DLD1 (cell line): Measurements from ENCODE around the gene MBP.

Experiments used
- in situ Hi-C: cut with HindIII; loops from 2 replicates; pipeline ENCODE4 v1.10.0; 2017; ENCODE audit warnings: low sequenced_read_pairs

MBP gene

GRCh38 chr18:77088963-77089722 is 43.4 kb downstream of the MBP start:
- in situ Hi-C loops, result no loop called here

DNA sequence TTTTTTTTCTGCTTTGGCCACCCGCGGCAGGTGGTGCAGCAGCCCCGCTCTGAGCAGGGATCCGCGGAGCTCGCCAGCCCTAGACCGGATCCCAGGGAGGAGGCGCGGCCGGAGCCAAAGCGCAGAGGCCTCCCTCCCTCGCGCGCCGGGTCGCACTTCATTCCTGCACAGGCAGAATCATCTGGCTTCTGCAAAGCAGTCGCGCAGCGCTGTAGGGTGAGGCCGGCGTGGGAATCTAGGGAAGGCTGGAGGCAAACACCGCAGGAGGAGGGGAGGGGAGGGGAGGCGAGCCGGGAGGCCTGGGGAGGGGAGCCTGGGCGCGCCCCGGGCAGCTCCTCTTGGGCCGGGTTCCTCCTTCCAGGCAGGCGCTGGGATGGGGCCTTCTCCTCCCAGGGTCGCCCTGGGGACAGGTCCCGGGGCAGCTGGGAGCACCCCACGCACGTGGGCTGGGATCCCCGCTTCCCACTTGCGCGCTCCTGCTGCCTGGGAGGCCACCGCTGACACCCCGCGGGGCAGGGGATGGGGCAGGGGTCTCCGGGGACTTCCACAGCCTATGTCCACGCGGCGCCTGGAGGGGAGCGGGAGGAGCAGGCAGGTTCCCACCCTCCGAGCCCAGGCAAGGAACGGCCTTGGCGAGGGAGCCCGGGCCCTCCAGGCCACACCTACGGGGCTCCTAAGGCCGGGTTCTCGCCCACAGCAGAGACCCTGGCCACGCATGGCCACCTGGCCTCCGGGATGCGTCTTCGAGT is 45.0 kb downstream of the MBP start:
- in situ Hi-C loops, result no loop called here

DNA sequence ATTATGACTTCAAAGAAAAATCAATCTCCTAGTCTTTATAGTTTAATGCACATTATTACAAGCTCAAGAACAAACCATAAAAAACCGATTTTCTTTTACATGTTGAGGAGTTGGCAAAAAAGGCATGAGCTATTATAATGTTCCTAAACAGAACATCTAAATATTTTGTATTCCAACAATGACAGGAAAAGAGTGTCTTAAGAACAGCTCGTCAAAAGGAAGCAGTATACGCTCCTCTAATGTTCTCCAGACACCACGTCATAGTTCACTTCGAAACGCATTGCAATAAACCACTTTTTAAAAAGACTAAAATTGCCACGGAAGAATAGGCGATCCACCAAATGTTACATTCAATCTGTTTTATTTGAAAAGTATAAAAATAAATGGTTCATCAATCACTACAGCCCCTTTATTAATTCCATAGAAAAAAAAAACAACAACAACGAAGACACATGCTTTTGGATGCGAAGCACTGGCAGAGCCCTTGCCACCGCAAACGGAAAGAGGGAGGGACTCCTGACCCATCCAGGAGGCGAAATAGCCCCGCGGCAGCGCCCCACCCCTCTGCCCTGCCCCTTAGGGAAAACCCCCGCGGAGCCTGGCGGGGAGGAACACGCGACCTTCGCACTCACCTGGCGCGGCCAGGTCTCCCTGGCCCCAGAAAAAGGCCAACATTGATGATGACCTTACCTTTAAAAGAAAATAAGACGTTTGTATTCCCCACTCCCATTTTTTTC is 45.8 kb downstream of the MBP start:
- in situ Hi-C loops, result no loop called here

GRCh38 chr18:77086034-77086433 is 46.5 kb downstream of the MBP start:
- in situ Hi-C loops, result no loop called here

GRCh38 chr18:77084688-77085035 is 47.9 kb downstream of the MBP start:
- in situ Hi-C loops, result no loop called here

DNA sequence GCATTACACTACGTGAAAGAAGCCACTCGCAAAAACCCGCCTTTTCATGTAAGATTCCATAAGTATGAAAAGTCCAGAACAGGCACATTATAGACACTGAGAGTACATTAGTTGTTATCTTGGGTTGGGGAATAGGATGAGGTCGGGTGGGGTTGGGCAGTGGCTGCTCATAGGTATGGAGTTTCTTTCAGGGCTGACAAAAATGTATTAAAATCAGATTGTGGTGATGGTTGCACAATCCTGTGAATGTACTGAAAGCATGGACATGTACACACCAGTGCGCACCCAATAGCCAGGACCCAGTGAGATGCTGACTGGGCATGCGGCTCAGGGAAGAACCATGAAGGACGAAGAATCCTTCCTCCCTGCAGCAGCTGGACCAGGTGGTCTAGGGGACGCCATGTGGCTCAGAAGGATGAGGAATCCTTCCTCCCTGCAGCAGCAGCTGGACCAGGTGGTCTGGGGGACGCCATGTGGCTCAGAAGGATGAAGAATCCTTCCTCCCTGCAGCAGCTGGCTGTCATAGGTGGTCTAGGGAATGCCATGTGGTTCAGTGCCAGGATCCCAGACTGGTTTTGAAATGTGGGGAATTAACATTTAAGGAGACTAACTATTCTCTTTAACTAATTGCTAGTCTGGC is 50.1 kb downstream of the MBP start:
- in situ Hi-C loops, result no loop called here

GRCh38 chr18:77081390-77081778 is 51.2 kb downstream of the MBP start:
- in situ Hi-C loops, result no loop called here

DNA sequence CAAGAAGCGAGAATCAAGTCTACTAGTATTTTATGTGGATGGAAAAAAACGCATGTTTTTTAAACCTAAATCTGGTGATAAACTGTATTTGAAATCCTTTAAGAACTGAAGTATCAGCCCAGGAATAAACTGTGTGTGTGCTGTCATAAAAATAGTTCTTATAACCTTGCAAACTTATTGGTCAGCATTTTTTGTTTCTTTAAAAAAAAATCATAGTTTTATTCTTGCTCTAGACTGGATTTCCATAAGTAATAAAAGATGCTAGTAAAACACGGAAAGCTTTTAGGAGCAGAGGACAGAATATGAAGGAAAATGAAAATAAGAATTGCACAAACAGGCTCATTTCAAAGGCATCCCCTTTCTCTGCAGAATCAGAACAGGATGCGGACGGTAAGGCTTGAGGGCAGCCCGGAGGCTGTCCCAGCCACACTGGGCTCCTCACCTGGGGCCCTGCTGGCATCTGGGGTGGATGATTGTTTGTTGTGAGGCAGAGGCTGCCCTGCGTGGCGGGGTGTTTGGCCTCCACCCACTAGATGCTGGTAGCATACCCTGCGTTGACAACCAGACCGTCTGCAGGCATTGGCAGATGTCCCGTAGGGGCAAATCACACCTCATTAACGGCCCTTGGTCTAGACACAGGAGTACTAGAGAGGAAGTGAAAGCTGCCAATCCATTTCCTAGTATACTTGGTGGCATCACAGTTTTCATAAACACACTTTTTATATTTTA is 52.5 kb downstream of the MBP start:
- in situ Hi-C loops, result no loop called here

- in situ Hi-C loops, result no loop called here
Observed at GRCh38 chr18:77079088-77079487, 53.5 kb downstream of the MBP start.

DNA sequence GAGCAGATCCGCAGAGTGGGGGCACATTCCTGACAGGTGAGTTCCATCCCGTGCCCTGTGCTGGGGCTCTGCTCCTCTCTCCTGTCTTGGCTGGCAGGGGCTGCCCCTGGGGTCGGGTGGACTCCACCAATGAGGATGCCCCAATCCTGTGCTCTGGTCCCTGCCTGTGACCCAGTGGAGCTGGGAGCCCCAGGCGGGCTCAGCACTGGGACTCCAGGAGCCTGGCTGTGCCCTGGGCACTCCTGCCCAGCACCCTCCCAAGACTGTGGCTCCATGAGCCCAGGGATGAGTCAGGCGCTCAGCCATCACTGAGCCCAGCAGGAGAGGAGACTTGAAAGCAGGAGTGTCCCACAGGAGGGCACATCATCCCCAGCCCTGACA is 53.9 kb downstream of the MBP start:
- in situ Hi-C loops, result no loop called here

DNA sequence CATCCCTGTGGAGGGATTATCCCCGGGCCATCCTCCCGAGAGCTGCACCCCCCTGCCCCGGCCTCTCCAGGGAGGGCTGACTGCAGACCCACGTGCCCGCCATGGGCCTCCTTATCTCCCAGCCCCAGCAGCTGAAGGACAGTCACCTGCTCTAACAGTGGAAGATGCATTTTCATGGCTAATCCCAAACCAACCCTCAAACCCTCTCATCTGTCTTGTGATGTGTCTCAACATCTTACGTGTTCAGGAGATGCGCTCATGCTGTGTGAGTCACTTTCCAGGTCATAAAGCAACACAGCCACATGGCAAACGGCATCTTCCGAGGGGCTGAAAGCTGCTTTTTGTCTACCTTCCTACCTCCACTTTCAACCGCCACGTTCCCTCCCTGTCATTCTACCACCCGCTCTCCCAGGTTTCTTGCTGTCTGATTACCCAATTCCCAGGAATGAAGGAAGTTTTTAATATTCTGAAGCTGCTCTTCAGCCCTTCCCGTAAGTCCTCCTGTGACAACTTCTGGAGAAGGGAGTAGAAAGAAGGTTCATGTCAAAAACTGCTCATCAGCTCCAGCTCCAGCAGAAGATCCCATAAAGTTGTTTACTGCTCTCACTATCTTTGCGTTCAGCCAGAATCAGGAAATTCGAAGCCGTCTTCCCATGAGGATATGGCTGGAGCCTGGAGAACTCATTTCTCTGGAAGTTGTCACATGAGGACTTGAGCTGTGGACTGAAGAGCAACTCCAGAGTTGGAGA is 54.5 kb downstream of the MBP start:
- in situ Hi-C loops, result no loop called here

DNA sequence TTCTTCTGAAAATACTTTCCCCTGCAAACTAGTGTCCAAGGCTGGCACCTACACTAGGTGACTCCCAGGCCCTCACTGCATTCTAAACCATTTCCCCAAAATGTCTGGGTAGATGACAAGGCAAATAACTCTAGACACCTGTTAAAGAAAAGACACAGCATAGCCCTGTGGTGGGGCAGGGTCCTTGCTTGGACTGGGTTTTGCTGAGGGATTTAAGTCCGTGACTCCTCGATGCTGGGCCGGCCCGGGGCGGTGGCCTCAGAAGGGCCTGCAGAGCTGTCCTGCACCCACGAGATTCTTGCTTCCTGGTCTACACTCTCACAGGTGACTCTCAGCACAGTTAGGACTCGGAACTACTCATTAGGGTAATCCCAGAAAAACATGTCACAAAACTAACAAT is 55.2 kb downstream of the MBP start:
- in situ Hi-C loops, result no loop called here

DNA sequence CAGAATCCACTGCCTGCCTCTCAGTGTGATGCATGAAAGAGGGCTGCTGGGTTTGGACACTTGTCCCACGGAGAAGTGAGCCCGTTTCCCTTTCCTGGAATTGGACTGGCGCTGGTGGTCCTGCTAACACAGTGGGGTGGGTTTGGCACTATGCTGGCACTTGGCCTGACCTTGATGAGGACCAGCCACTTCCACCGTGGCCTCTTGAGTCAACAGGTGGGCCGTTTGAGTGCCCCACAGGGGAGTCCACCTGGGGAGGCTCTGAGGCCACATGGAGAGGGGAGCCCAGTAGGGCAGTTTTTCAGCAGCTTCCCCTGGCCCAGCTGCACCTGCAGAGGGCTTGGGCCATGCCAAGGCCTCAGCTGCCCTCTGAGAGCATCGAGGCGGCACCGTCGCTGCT is 56.5 kb downstream of the MBP start:
- in situ Hi-C loops, result no loop called here

- in situ Hi-C loops, result no loop called here
Observed at GRCh38 chr18:77074431-77074830, 58.2 kb downstream of the MBP start.

DNA sequence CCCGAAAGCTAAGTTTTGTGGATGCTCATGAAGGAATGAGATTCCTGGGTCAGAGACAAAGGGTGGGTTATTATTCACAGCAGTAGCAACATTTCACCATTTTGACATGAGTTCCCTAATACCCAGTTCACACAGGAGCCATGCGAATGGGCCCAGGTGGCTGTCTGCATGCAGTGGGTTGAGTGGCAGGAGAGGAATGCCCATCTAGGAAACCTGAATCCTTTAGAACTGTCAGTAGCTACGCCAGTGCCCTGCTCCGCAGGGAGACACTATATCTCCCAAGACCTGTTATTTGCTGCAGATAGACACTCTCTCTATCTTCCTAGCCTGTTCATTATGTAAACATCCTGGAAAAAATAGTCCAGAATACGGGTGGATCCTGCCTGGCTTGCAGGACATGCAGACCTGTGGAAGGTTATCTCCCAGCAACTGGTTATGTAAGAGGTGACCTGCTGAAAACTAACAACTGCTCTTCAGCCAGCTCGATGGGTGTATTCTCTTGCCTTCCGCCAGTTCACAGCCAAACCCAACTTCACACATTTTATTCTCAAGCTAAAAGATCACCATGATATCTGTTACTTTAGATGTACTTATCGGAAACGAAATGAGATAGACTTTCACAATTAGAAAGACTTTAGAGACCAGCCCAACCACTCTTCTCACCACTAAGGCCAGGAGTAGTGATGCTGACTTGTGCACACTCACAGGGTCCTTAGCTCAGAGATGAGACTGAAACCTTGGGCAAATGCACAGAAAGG is 59.1 kb downstream of the MBP start:
- in situ Hi-C loops, result no loop called here

DNA sequence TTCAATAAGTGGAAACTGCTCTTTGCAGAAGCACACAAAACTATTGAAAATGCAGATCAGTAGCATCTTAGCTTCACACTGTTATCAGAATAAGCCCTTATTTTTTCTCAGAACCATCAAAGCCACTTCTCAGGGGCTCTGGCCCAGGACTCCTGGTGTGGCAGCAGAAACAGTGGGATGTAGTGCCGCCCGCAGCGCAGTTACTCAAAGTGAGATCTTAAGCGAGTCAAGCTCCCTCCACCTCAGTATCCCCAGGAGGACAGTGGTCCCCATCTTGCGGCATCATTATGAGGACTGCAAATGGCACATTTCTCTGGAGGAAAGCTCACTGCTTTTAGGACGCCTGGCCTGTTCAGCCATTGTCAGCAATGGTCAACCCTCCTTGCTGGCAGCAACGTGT is 60.0 kb downstream of the MBP start:
- in situ Hi-C loops, result no loop called here

- in situ Hi-C loops, result no loop called here
Observed at GRCh38 chr18:77071711-77072292, 60.8 kb downstream of the MBP start.

GRCh38 chr18:77071061-77071460 is 61.5 kb downstream of the MBP start:
- in situ Hi-C loops, result no loop called here

- in situ Hi-C loops, result no loop called here
Observed at GRCh38 chr18:77070627-77071026, 62.0 kb downstream of the MBP start.
